GM08714 (cell line): Measurements from ENCODE around the gene RRAS.

Experiments
- H3K4me3 ChIP-seq: fragments of 200-500 bp; sonication (Bioruptor generic); 2 replicates; pipeline ENCODE4 v1.5.1; 2014; ENCODE audit warnings: mild to moderate bottlenecking, low read length, inconsistent platforms
- ZNF274 ChIP-seq: IDR thresholded peaks from 2 replicates; pipeline ENCODE4 v1.6.1; 2012; ENCODE audit warnings: mild to moderate bottlenecking, low read depth, low read length

RRAS gene

DNA sequence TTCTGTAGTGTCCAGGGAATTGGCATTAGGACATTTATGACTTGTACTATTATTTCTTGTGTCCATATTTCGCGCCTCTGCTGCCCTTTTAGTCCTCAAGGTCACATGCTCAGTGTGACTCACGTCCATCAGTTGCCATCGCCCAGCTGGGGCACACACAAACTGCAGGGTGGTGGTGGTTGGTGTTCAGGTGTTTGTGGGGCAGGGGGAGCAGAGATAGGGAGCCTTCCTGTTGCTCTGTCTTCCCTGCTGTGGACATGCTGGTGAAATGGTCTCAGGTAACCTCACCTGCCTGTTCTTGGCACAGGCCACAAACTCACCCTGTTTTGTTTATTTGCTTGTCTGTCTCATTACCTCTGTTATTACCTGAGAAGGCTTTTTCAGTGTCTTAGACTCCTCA lies 26.6 kb downstream of the RRAS start:
- TF ChIP-seq ZNF274, result no peak

DNA sequence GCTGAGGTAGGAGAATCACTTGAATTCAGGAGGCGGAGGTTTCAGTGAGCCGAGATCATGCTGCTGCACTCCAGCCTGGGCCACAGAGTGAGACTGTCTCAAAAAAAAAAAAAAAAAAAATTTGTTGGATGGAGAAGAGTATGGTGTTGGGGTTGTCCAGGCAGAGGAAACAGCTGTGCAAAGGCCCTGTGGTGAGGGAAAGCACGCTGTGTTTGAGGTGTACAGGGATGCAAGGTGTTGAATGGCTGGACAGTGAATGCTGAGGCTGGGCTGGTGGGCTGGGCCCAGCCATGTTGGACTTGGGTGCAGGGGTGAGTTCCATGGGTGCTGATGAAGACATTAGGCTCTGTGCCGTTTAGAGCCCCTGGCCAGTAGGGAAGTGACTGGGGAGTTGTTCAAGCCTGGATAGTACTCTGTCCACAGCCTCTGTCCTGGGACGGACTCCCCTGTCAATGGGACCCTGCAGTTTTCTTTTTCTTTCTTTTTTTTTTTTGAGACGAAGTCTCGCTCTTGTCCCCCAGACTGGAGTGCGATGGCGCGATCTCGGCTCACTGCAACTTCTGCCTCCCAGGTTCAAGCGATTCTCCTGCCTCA lies 30.3 kb downstream of the RRAS start:
- no peak overlapping the region for H3K4me3 ChIP-seq
- TF ChIP-seq ZNF274, result no peak

More for the DNA sequence above, 26.6 kb downstream of the RRAS start:
- H3K4me3 ChIP-seq, result no peak overlapping the region

DNA sequence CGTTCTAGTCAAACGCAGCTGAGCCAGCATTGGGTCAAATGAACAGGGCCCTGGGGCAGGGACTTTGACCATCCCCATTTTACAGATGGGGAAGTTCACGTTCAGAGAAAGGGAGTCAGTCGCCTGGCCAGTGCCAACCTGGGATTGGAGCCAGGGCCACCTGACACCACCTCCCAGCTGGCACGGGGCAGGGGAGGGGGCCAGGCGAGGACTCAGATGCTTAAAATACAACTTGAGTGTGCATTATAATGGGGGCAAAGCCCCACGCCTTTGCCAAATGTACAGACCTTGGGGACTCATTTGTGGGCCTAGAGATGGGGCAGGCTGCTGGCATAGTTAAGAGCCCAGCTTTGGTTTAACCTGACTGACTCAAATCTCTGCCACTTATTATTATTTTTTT lies 34.3 kb downstream of the RRAS start:
- no peak for TF ChIP-seq ZNF274
- H3K4me3 ChIP-seq, result no peak overlapping the region

DNA sequence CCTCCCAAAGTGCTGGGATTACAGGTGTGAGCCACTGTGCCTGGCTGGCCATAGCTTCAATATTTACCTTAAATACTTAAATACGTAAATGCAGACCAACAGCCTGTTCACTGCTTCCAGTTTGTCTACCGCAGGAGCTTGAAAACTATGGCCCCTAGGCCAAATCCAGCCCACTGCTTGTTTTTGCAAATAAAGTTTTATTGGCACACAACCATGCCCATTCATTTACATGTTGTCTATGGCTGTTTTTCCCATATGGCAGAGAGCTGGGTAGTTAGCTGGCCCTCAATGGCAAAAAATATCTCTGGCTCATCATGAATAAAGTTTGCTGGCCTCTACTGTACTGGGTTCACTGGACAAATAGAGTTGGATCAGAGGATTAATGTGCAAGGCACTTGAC lies 37.1 kb downstream of the RRAS start:
- TF ChIP-seq ZNF274, result no peak
- H3K4me3 ChIP-seq, result no peak overlapping the region

DNA sequence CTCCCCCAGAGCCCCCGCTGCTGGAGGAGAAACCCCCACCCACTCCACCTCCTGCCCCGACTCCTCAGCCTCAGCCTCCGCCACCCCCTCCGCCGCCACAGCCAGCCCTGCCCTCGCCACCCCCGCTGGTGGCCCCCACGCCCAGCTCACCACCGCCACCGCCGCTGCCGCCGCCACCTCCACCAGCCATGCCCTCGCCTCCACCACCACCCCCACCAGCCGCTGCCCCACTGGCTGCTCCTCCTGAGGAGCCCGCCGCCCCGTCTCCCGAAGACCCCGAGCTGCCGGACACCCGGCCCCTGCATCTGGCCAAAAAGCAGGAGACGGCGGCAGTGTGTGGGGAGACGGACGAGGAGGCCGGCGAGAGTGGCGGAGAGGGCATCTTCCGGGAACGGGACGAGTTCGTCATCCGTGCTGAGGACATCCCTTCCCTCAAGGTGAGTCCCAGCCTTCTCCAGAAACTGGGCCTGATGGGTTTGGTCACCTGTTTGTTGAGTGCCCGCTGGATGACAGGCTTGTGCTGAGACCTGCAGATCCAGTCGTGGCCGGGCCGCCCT lies 38.4 kb downstream of the RRAS start:
- no peak for TF ChIP-seq ZNF274
- H3K4me3 ChIP-seq, result no peak overlapping the region

DNA sequence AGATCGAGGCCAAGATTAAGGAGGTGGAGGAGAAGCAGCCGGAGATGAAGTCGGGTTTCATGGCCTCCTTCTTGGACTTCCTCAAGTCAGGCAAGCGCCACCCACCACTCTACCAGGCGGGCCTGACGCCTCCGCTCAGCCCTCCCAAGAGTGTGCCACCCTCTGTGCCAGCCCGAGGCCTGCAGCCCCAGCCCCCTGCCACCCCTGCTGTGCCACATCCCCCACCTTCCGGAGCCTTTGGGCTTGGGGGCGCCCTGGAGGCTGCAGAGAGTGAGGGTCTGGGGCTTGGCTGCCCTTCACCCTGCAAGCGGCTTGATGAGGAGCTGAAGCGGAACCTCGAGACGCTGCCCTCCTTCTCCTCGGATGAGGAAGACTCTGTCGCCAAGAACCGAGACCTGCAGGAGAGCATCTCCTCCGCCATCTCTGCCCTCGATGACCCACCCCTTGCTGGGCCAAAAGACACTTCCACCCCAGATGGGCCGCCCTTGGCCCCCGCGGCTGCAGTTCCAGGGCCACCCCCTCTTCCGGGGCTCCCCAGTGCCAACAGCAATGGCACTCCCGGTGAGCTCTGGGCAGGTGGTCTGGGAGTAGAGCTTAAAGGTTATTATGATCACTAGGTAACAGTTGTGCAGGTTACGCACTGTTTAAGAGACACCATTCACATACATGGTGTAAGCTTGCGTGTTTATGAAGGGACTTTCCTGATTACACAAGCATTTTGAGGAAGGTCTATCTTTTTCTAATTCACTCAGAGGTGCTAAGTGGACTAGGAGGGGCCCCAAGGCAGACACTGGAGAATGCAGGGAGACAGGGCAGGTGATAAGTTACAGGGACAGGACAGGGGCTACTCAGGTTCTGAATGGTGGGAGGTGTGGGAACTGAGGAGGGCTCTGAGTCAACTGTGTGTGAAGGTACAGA lies 40.3 kb downstream of the RRAS start:
- no peak overlapping the region for H3K4me3 ChIP-seq
- TF ChIP-seq ZNF274, result no peak

DNA sequence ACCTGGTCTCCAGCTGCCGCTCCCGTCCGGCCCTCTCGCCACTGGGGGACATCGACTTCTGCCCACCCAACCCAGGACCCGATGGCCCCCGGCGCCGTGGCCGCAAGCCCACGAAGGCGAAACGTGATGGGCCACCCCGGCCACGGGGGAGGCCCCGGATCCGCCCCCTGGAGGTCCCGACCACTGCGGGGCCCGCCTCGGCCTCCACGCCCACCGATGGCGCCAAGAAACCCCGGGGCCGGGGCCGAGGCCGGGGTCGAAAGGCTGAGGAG lies 42.3 kb downstream of the RRAS start:
- no peak overlapping the region for H3K4me3 ChIP-seq
- TF ChIP-seq ZNF274, result no peak

DNA sequence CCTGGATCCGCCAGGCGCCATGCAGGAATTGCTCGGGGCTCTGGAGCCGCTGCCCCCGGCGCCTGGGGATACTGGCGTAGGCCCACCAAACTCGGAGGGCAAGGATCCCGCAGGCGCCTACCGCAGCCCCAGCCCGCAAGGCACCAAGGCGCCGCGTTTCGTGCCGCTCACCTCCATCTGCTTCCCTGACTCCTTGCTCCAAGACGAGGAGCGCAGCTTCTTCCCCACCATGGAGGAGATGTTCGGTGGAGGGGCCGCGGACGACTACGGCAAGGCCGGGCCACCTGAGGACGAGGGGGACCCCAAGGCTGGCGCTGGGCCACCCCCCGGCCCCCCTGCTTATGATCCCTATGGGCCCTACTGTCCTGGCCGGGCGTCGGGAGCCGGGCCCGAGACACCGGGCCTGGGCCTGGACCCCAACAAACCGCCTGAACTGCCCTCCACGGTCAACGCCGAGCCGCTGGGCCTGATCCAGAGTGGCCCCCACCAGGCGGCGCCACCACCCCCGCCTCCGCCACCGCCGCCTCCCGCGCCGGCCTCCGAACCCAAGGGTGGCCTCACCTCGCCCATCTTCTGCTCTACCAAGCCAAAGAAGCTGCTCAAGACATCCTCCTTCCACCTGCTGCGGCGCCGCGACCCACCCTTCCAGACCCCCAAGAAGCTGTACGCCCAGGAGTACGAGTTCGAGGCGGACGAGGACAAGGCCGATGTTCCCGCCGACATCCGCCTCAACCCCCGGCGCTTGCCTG lies 42.8 kb downstream of the RRAS start:
- no peak overlapping the region for H3K4me3 ChIP-seq
- no peak for TF ChIP-seq ZNF274

DNA sequence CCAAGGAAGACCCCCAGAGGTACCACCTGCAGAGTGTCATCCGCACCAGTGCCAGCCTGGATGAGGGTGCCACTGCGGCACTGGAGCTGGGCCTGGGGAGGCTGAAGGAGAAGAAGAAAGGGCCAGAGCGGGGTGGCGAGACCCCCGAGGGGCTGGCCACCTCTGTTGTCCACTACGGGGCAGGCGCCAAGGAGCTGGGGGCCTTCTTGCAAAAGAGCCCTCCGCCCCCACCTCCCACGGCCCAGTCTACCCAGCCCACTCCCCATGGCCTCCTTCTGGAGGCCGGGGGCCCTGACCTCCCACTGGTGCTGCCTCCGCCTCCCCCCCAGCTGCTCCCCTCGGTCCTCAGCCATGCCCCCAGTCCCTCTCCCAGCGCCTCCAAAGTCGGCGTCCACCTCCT lies 43.5 kb downstream of the RRAS start:
- no peak for TF ChIP-seq ZNF274
- H3K4me3 ChIP-seq, result no peak overlapping the region

DNA sequence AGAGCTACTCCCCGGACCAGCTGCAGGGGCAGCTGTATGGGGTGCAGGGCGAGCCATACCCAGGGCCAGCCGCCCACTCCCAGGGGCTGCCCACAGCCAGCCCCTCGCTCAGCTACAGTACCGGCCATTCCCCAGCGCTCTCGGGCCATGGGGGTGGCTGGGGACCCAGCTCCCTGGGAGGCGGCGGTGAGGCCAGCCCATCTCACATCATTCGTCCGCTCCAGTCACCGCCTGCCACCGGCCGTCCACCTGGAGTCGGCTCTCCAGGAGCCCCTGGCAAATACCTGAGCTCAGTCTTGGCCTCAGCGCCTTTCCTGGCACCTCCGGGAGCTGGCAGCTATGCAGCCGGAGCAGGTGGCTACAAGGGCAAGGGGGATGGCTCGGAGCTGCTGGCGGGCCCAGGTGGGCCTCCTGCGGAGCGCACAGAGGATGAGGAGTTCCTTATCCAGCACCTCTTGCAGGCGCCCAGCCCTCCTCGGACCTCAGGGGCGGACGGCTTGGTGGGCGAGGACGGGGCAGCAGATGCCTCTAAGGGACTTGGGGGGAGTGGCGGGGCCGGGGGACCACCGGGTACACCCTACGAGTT lies 44.0 kb downstream of the RRAS start:
- no peak for TF ChIP-seq ZNF274
- no peak overlapping the region for H3K4me3 ChIP-seq

DNA sequence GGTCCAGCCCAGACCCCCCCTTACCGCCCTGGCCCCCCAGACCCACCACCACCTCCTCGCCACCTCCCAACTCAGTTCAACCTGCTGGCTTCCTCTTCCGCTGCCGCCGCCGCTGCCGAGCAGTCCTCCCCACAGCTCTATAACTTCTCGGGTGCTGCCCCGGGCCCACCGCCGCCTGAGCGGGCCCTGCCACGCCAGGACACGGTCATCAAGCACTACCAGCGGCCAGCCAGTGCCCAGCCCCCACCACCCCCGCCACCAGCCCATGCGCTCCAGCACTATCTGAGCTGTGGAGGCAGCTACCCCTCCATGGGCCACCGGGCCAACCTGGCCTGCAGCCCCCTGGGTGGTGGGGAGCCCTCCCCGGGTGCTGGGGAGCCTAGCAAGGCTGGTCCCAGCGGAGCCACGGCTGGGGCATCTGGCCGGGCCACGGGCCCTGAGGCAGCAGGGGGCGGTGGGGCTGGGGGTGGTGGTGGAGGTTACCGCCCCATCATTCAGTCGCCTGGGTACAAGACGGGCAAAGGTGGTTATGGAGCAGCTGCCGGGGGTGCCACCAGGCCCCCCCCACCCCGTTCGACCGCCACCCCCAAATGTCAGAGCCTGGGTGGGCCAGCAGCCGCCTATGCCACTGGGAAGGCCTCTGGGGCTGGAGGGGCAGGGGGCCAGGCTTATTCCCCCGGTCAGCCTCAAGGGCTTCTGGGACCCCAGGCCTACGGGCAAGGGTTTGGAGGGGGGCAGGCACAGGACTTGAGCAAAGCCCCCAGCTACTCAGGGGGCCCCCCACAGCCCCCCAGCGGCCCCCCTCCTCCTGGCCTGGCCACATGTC lies 44.7 kb downstream of the RRAS start:
- no peak for TF ChIP-seq ZNF274

DNA sequence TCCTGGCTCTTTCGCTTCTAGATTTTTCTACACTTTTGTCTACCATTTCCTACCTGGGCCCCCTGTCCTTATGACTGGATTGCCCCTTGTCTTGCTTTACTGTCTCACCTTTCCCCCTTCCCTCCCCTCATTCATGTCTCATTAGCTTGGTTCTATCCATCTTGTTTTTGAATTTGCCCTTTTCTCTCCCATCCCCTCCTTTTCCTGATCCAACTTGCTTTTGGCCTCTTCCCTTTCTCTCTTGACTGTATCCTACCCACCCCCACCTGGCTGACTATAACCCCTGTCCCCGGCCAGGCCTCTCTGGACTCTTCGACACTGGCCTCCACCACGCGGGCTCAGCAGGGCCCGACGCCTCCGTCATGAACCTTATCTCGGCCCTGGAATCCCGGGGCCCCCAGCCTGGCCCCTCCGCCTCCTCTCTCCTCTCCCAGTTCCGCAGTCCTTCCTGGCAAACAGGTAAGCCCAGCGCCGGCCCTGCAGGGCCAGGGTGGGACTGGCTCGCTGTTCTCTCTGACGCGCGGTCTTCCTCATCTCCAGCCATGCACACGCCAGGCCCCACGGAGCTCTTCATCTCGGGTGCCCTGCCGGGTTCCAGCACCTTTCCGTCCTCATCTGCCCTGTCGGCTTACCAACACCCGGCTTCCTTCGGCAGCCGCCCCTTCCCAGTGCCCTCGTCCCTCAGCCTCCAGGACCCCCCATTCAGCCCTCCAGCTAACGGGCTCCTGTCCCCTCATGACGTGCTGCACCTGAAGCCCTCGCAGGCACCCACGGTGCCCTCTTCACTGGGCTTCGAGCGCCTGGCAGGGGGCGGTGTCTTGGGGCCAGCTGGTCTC lies 45.6 kb downstream of the RRAS start:
- no peak for TF ChIP-seq ZNF274
- no peak overlapping the region for H3K4me3 ChIP-seq

More for the DNA sequence above, 44.7 kb downstream of the RRAS start:
- H3K4me3 ChIP-seq, result no peak overlapping the region

DNA sequence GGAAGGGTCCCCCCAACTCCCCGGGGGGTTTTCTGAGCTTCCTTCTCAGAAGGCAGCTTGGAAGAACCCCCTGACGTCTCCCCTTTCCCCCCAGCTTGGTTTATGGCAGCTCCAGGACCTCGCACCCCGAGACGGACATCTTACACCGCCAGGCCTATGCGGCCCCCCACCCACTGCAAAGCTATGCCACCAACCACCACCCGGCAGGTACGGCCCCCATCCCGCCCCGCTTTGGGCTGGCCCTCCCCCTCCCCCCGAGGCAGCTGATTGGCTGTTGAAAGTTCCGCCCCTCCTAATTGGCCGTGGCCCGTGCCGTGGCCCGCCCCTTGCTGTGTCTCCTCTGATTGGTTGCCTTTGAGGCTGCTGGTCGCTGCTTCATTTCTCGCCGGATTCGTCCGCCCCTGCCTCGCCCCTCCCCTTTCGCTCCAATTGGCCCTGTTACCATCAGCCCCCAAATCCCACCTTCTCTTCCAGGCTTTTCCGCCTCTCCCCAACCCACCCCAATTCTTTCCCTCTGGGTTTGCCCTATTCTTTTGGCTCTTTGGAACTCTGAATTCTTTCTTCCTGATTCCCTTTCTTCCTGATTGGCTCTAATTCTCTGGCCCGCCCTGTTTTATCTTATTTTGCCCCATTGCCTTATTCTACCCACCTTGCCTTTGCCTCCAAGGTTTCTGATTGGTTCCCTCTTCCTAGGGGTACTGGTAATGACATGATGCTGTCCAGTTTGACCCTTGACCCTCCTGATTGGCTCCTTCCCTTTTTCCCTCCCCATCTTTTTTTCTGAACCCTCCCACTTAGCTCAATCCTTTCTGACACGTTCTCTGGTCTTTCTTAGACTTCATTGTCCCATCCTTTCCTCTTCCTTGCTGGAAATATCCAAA lies 46.5 kb downstream of the RRAS start:
- TF ChIP-seq ZNF274, result no peak
- peak overlapping the region; percentile 86 for H3K4me3 ChIP-seq
